Measurements from ENCODE around the gene GRIK2. TPM values are rescaled to one million over a fixed set of nuclear protein-coding genes. Genes with fewer than 3 reads are reported as not detected.

Gene GRIK2
- total and polyA plus RNA-seq, 3 experiments from 2014 or later, result not detected

DNA sequence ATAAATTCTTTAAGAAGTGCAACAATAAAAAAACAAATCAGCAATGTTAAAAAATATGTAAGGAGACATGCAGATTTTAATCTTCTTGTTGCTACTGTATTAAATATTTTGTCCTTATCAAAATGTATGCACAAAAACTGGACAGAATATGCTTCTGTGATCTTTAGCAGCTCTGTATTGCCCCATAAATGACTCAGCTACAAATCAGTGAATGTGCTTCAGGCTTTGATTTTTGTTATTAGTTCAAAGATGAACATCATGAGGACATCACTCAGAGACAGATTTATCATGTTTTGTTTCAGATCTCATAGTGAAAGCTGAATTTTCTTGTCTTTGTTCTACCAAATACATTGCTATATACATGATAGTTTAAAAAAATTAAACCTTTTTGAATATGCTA is 312.4 kb downstream of the GRIK2 start:
- Mint-ChIP-seq H3K9me3 (no peaks in the 10 kb centered on the region), H3K4me1 (no peaks in the 10 kb centered on the region), H3K36me3 (no peaks in the 10 kb centered on the region), H3K27ac (no peak overlapping the region), H3K27me3 (no peaks in the 10 kb centered on the region), H3K4me3 (no peak overlapping the region)
- Histone ChIP-seq H3K27ac (ENCODE audit: low read depth, low read length) (no peak overlapping the region), H3K4me3 (ENCODE audit: low read length) (no peak overlapping the region), H3K27me3 (ENCODE audit: insufficient read depth, low read length, poor library complexity, severe bottlenecking) (no peaks in the 10 kb centered on the region), H3K9me3 (ENCODE audit: low read length) (no peaks in the 10 kb centered on the region), H3K4me1 (ENCODE audit: insufficient read depth, low read length) (no peaks in the 10 kb centered on the region), H3K36me3 (ENCODE audit: insufficient read depth, low read length) (no peaks in the 10 kb centered on the region)
- CTCF ChIA-PET, result no interaction called here
- POLR2A ChIA-PET, result no interaction called here
- no peak for DNase-seq

DNA sequence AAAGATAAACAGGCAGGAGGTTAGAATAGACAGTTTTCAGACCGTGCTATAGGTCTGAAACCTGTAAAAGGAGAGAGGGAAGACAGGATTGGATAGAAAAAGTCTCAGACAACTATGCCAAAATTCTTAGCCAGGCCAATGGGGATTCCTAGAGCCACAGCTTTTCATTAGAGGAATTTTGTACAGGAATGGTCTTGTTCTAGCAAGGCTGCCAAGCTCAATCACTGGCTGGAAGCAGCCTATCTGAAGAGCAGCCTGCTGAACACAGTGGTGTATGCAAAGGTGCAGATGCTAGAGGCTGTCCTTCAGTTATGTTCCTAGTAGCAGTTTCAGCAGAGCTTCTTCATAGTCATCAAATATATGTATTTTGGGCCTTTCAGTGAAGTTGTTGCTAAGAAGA is 313.1 kb downstream of the GRIK2 start:
- POLR2A ChIA-PET, result no interaction called here
- no peaks in the 10 kb centered on the region for H3K27me3 Mint-ChIP-seq
- CTCF ChIA-PET, result no interaction called here
- H3K27ac Mint-ChIP-seq, result no peak overlapping the region
- no peaks in the 10 kb centered on the region for H3K36me3 Mint-ChIP-seq
- Histone ChIP-seq H3K36me3 (ENCODE audit: insufficient read depth, low read length) (no peaks in the 10 kb centered on the region), H3K4me1 (ENCODE audit: insufficient read depth, low read length) (no peaks in the 10 kb centered on the region), H3K9me3 (ENCODE audit: low read length) (no peaks in the 10 kb centered on the region), H3K27me3 (ENCODE audit: insufficient read depth, low read length, poor library complexity, severe bottlenecking) (no peaks in the 10 kb centered on the region), H3K27ac (ENCODE audit: low read depth, low read length) (no peak overlapping the region), H3K4me3 (ENCODE audit: low read length) (no peak overlapping the region)
- H3K4me1 Mint-ChIP-seq, result no peaks in the 10 kb centered on the region
- no peak for DNase-seq
- H3K4me3 Mint-ChIP-seq, result no peak overlapping the region
- H3K9me3 Mint-ChIP-seq, result no peaks in the 10 kb centered on the region

DNA sequence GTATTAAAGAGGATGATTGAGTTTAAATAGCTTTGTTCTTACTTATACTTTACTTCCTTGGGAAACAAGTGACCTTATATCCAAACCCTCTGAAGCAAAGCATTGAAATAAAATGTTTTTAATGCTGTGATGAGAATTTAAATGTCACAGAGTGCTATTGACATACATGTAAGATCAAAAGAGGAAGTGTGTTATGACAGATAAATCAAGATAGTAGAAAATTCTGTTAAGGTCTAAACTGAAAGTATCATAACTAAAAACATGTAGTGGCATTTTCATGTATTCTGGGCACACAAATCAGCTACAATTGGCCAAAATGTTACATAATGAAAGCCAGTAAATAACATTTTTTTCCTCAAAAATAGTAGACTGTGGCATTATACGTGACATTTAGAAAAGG is 318.0 kb downstream of the GRIK2 start:
- H3K27me3 Mint-ChIP-seq, result no peaks in the 10 kb centered on the region
- no peaks in the 10 kb centered on the region for H3K36me3 ChIP-seq (ENCODE audit: insufficient read depth, low read length)
- no peak overlapping the region for H3K4me3 ChIP-seq (ENCODE audit: low read length)
- POLR2A ChIA-PET, result no interaction called here
- DNase-seq, result no peak
- H3K27ac ChIP-seq (ENCODE audit: low read depth, low read length), result no peak overlapping the region
- no peaks in the 10 kb centered on the region for H3K27me3 ChIP-seq (ENCODE audit: insufficient read depth, low read length, poor library complexity, severe bottlenecking)
- no peak overlapping the region for H3K4me3 Mint-ChIP-seq
- no peaks in the 10 kb centered on the region for H3K4me1 Mint-ChIP-seq
- no peak overlapping the region for H3K27ac Mint-ChIP-seq
- no peaks in the 10 kb centered on the region for H3K36me3 Mint-ChIP-seq
- CTCF ChIA-PET, result no interaction called here
- H3K4me1 ChIP-seq (ENCODE audit: insufficient read depth, low read length), result no peaks in the 10 kb centered on the region
- peaks cover 0 to 3% (median 0%) of the 10 kb centered on the region in 5 donors for H3K9me3 Mint-ChIP-seq
- H3K9me3 ChIP-seq (ENCODE audit: low read length), result no peaks in the 10 kb centered on the region

DNA sequence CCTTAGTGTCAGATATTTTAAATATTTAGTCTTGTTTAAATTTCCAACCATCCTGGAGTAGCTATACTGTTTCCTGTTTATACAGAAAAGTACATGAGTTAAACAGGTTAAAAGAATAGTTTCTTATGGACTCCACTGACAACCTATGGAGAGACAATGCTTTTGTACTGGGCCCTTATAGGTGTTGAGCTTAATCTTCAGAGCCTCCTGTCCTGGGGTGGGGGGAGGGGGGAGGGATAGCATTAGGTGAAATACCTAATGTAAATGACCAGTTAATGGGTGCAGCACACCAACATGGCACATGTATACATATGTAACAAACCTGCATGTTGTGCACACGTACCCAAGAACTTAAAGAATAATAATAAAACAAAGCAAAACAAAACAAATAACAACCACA is 322.9 kb downstream of the GRIK2 start:
- CTCF ChIA-PET, result no interaction called here
- Histone ChIP-seq H3K36me3 (ENCODE audit: insufficient read depth, low read length) (no peaks in the 10 kb centered on the region), H3K27me3 (ENCODE audit: insufficient read depth, low read length, poor library complexity, severe bottlenecking) (no peaks in the 10 kb centered on the region), H3K4me1 (ENCODE audit: insufficient read depth, low read length) (no peaks in the 10 kb centered on the region), H3K9me3 (ENCODE audit: low read length) (no peaks in the 10 kb centered on the region), H3K4me3 (ENCODE audit: low read length) (no peak overlapping the region), H3K27ac (ENCODE audit: low read depth, low read length) (no peak overlapping the region)
- no peak for DNase-seq
- H3K36me3 Mint-ChIP-seq, result no peaks in the 10 kb centered on the region
- POLR2A ChIA-PET, result no interaction called here
- no peaks in the 10 kb centered on the region for H3K4me1 Mint-ChIP-seq
- H3K9me3 Mint-ChIP-seq, result peaks cover 0 to 3% (median 0%) of the 10 kb centered on the region in 5 donors
- H3K27ac Mint-ChIP-seq, result no peak overlapping the region
- no peak overlapping the region for H3K4me3 Mint-ChIP-seq
- no peaks in the 10 kb centered on the region for H3K27me3 Mint-ChIP-seq

DNA sequence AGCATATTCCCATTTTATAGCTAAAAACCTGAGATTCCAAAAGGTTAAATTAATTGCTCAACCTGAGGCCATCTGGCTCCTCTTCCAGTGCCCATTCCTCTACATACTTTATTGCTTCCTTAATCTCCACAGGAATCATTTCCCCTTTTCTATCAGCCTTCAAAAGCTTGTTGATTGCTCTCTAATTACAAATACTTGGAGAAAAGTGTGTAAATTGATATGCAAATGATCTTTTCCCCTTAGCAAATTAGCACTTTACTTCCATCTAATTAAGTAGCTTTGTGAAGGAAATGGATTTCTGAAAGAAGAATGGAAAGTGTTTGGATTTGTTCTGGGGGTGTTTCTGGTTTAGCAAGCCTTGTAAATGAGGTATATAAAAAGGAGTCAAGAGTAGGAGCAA is 323.3 kb downstream of the GRIK2 start:
- no peak overlapping the region for H3K4me3 ChIP-seq (ENCODE audit: low read length)
- Mint-ChIP-seq H3K9me3 (peaks cover 0 to 3% (median 0%) of the 10 kb centered on the region in 5 donors), H3K27ac (no peak overlapping the region), H3K4me3 (no peak overlapping the region), H3K36me3 (no peaks in the 10 kb centered on the region), H3K27me3 (no peaks in the 10 kb centered on the region), H3K4me1 (no peaks in the 10 kb centered on the region)
- no peaks in the 10 kb centered on the region for H3K36me3 ChIP-seq (ENCODE audit: insufficient read depth, low read length)
- H3K27ac ChIP-seq (ENCODE audit: low read depth, low read length), result no peak overlapping the region
- no peaks in the 10 kb centered on the region for H3K9me3 ChIP-seq (ENCODE audit: low read length)
- no peak for DNase-seq
- no peaks in the 10 kb centered on the region for H3K27me3 ChIP-seq (ENCODE audit: insufficient read depth, low read length, poor library complexity, severe bottlenecking)
- H3K4me1 ChIP-seq (ENCODE audit: insufficient read depth, low read length), result no peaks in the 10 kb centered on the region
- ChIA-PET POLR2A (no interaction called here), CTCF (no interaction called here)

DNA sequence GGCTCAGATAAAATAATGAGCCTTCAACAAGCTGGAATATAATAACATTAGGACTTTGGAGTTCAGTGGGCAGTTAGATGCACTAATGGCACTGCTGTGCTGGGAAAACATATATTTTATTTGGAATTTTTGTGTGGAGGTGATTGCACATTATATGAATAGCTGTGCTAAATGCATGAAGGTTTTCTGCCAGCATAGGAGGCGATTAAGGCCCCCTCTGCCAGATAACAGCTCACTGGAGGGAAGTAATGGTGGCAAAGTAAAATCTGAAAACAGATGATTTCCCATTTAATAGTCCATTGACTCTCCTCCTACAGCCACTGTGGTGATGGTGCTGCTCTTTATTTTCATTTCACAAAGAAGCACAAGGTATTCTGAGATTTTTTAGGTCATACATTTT is 326.0 kb downstream of the GRIK2 start:
- POLR2A ChIA-PET, result no interaction called here
- Histone ChIP-seq H3K4me1 (ENCODE audit: insufficient read depth, low read length) (no peaks in the 10 kb centered on the region), H3K27ac (ENCODE audit: low read depth, low read length) (no peak overlapping the region), H3K4me3 (ENCODE audit: low read length) (no peak overlapping the region), H3K27me3 (ENCODE audit: insufficient read depth, low read length, poor library complexity, severe bottlenecking) (no peaks in the 10 kb centered on the region), H3K36me3 (ENCODE audit: insufficient read depth, low read length) (no peaks in the 10 kb centered on the region), H3K9me3 (ENCODE audit: low read length) (no peaks in the 10 kb centered on the region)
- Mint-ChIP-seq H3K9me3 (peaks cover 0 to 4% (median 0%) of the 10 kb centered on the region in 5 donors), H3K27ac (no peak overlapping the region), H3K27me3 (peaks cover 0 to 2% of the 10 kb centered on the region in 2 donors), H3K36me3 (no peaks in the 10 kb centered on the region), H3K4me1 (no peaks in the 10 kb centered on the region), H3K4me3 (no peak overlapping the region)
- CTCF ChIA-PET, result no interaction called here
- DNase-seq, result no peak

DNA sequence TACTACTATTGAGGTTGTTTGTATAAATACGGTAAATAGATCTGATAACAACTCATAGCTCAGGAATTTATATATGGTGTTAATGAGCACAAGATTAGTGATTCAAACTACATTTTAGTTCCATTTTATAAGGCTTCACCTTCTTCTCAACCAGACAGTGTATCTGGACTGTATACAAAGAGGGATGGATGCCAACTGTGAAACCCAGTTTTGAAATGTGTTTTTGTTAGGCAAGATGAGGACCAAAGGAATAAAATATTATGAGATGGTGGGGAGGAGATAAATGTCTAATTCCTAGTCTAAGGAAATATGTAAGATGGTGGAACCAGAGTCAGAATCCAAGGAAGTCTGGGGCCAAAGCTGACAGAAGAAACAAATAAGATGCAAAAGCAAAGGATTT is 329.0 kb downstream of the GRIK2 start:
- no peak for DNase-seq

DNA sequence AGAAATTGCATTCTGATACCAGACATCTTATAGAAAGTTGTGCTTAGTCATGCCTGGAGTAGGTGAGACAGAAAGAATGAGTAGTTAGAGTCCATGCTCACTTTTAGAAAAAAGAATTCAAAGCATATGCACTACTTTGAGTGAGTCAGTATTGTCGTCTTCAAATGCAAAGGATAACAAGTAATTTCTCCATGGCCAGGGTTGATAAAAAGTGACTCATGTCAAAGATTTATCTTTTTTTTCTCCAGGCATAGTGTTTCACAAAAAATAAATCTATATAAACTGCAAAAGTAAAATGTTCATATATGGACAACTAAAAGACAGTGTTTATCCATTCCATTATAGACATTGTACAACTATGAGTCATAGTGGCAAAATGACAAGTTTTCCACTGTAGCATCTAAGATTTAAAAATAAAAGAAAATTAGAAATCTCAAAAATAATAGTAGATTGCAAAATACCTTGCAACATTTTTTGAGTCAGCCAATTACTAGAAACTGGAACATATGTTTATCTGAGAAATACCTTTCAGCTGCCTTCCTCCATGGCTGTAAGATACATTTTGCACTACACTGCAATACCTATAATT is 329.6 kb downstream of the GRIK2 start:
- no peaks in the 10 kb centered on the region for H3K36me3 ChIP-seq (ENCODE audit: insufficient read depth, low read length)
- H3K4me3 Mint-ChIP-seq, result no peak overlapping the region

More for the DNA sequence above, 329.0 kb downstream of the GRIK2 start:
- H3K27ac Mint-ChIP-seq, result no peak overlapping the region
- no peak overlapping the region for H3K4me3 Mint-ChIP-seq
- H3K27ac ChIP-seq (ENCODE audit: low read depth, low read length), result no peak overlapping the region
- H3K36me3 ChIP-seq (ENCODE audit: insufficient read depth, low read length), result no peaks in the 10 kb centered on the region
- H3K4me3 ChIP-seq (ENCODE audit: low read length), result no peak overlapping the region
- H3K4me1 Mint-ChIP-seq, result peaks cover 0 to 2% (median 0%) of the 10 kb centered on the region in 3 donors
- H3K9me3 ChIP-seq (ENCODE audit: low read length), result no peaks in the 10 kb centered on the region
- peaks cover 0 to 2% of the 10 kb centered on the region in 2 donors for H3K27me3 Mint-ChIP-seq
- ChIA-PET POLR2A (no interaction called here), CTCF (no interaction called here)
- no peaks in the 10 kb centered on the region for H3K36me3 Mint-ChIP-seq
- no peaks in the 10 kb centered on the region for H3K27me3 ChIP-seq (ENCODE audit: insufficient read depth, low read length, poor library complexity, severe bottlenecking)
- H3K4me1 ChIP-seq (ENCODE audit: insufficient read depth, low read length), result no peaks in the 10 kb centered on the region
- H3K9me3 Mint-ChIP-seq, result peaks cover 0 to 4% (median 0%) of the 10 kb centered on the region in 5 donors

DNA sequence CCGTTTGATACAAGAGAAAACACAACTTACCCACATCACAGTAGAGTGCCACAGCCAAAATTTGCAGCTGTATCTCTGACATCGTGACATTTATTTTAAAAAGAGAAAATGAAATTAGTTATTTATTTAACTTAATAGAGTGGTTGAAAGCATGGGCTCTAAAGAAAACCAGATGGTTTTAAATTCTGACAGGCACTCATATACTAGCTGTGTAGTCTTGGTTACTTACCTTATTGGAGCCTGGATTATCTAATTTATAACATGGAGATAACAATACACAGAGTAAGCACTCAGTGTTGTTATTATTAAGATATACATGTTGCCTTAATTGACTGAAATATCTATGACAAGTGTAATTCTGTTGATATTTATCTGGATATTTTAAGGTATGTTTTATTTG is 334.9 kb downstream of the GRIK2 start:
- Mint-ChIP-seq H3K4me3 (no peak overlapping the region), H3K9me3 (no peaks in the 10 kb centered on the region), H3K27ac (no peak overlapping the region), H3K27me3 (peaks cover 0 to 2% of the 10 kb centered on the region in 2 donors), H3K36me3 (no peaks in the 10 kb centered on the region), H3K4me1 (peaks cover 0 to 11% (median 6%) of the 10 kb centered on the region in 3 donors)
- H3K27ac ChIP-seq (ENCODE audit: low read depth, low read length), result no peak overlapping the region
- DNase-seq, result no peak
- H3K36me3 ChIP-seq (ENCODE audit: insufficient read depth, low read length), result no peaks in the 10 kb centered on the region
- H3K4me1 ChIP-seq (ENCODE audit: insufficient read depth, low read length), result no peaks in the 10 kb centered on the region
- ChIA-PET POLR2A (no interaction called here), CTCF (no interaction called here)
- H3K27me3 ChIP-seq (ENCODE audit: insufficient read depth, low read length, poor library complexity, severe bottlenecking), result no peaks in the 10 kb centered on the region
- H3K4me3 ChIP-seq (ENCODE audit: low read length), result no peak overlapping the region
- H3K9me3 ChIP-seq (ENCODE audit: low read length), result no peaks in the 10 kb centered on the region

More for the DNA sequence above, 329.6 kb downstream of the GRIK2 start:
- Mint-ChIP-seq H3K9me3 (peaks cover 0 to 4% (median 0%) of the 10 kb centered on the region in 5 donors), H3K4me1 (peaks cover 0 to 4% (median 0%) of the 10 kb centered on the region in 3 donors), H3K27ac (no peak overlapping the region), H3K27me3 (peaks cover 0 to 2% of the 10 kb centered on the region in 2 donors), H3K36me3 (no peaks in the 10 kb centered on the region)
- no peaks in the 10 kb centered on the region for H3K27me3 ChIP-seq (ENCODE audit: insufficient read depth, low read length, poor library complexity, severe bottlenecking)
- no peaks in the 10 kb centered on the region for H3K9me3 ChIP-seq (ENCODE audit: low read length)
- H3K4me1 ChIP-seq (ENCODE audit: insufficient read depth, low read length), result no peaks in the 10 kb centered on the region
- ChIA-PET CTCF (no interaction called here), POLR2A (no interaction called here)
- H3K27ac ChIP-seq (ENCODE audit: low read depth, low read length), result no peak overlapping the region
- no peak overlapping the region for H3K4me3 ChIP-seq (ENCODE audit: low read length)
- DNase-seq, result no peak
